HG03196 (cell line): Measurements from ENCODE around the gene TRPM3.

ENCODE experiments used
- ATAC-seq: cut with Tn5 transposase; IDR thresholded peaks from one replicate; pipeline ENCODE4 v1.9.1; 2021; ENCODE audit not compliant: unreplicated experiment

The TRPM3 gene

GRCh38 chr9:70625078-70625477, 496.3 kb downstream of the TRPM3 start:
- no peak for ATAC-seq

DNA sequence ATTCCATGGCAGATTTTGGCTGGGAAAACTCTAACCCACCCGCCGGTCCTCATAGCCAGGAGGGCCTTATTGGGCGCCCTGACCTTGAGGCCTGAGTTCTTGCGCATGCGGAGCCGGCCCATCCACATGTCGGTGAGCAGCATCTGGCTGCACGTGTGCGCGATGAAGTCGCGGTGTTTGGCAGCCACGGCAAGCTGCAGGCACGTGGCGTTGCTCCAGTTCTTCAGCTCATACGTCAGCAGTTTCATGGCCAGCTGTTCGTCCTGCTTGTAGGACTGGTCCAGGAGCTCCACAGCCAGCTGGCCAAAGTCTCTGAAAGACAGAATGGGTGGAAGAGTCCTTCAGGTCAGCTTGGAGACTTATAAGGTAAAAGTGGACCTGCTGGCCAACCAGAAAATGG, 502.6 kb downstream of the TRPM3 start:
- no peak for ATAC-seq

DNA sequence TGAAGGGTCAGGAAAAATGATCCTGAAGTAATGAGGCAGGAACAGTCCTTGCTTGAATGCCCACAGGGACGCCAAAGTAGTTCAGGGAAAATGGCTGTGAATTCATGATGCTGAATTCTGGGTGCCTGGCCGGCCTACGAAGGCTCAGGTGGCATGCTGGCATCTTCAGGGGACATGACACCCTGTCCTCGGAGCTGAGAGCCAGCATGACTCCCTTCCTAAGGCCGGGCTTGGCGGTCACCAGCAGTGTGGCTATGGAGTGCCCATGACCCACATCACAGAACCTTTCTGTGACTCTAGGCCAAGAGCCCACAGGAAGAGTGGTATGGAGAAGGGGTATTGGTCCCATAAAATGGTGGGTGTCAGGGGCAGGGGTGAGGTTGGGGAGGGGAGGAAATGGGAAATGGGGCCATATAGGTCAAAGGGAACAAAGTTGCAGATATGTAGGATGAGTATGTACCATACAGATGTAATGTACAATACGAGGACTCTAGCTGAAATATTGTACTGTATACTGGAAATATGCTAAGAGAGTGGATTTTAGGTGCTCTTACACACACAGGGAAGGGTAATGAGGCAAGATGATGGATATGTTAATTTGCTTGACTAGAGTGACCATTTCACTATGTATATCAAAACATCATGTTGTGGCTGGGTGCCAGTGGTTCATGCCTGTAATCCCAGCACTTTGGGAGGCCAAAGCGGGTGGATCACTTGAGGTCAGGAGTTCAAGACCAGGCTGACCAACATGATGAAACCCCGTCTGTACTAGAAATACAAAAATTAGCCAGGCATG, 504.2 kb downstream of the TRPM3 start:
- no peak for ATAC-seq

- no peak for ATAC-seq
These were observed 505.0 kb downstream of the TRPM3 start for GRCh38 chr9:70616228-70616990.

DNA sequence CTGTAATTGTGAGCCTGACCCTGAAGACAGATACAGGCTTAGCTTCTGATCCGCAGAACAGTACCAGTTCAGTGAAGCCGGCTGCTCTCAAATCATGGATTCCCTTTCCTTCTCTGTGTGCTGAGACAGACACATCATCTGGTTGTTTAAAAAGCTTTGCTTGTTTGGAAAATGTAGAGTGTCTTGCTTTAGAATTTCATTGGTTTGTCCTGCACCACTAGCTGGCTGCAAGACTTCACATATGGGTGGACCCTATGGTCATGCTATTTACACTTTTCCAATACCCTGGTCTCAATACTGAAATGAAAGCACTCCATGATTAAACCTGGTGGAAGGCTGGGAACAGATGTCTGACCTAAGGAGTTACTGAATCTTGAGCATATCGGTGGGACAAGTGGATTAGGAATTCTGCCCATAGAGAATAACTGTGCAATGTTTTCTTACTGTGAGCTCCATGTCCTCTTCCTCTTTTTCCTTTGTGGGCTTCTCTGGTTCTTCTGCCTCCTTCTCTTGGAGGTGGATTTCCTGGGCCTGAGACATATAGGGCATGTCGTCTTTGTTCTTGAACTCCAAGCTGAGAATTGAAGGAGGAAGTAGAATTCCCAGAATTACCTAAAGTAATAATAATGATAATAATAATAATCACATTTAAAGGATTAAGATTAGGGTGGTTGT, 505.8 kb downstream of the TRPM3 start:
- ATAC-seq, result no peak

DNA sequence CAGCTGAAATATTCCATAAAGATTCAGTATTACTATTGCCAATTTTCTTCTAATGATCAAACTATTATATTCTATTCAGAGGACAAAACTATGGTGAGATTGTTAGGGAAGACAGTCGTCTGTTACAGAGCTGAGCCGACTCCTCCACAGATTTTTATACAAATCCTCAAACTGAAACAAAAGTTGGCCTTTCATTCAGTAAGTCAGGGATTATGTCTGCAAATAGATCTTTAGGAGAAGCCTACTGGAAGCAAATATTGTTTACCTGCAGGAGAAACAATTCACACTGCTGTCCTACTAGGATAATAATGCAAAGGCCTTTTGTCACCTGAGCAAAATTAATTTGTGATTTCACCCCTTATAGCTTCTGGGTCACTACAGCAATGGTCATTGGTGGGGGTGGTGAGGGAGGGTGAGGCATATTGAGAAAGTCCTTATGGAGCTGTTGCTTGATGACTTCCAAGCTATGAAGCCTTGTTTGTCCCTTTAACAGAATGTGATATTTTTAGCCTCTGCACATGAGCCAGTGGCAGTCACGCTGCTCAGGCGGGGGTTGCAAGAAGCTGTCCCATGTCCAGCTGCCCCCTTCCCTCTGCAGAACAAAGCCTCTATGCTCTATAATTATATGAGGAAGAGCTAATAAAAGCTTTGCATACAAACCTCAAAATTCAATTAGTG, 506.5 kb downstream of the TRPM3 start:
- no peak for ATAC-seq

GRCh38 chr9:70613024-70613768, 508.2 kb downstream of the TRPM3 start:
- ATAC-seq, result no peak

DNA sequence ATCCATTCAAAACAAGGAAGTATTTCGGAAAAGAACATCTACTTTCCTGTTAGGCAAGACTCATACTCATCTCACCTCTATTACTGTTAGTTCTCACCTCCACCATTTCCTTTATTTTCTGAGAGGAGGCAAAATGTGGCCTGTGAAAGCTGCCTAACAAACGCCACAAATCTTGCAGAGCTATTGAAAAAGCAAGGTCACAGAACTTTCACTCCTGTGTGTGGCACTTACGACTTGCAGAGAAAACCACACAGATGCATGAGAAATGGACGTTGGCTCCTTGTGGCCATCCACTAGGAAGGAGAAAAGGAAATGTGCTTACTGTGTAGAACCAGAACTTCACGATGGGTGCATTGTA, 511.2 kb downstream of the TRPM3 start:
- ATAC-seq, result no peak

GRCh38 chr9:70609542-70610286, 511.7 kb downstream of the TRPM3 start:
- no peak for ATAC-seq

DNA sequence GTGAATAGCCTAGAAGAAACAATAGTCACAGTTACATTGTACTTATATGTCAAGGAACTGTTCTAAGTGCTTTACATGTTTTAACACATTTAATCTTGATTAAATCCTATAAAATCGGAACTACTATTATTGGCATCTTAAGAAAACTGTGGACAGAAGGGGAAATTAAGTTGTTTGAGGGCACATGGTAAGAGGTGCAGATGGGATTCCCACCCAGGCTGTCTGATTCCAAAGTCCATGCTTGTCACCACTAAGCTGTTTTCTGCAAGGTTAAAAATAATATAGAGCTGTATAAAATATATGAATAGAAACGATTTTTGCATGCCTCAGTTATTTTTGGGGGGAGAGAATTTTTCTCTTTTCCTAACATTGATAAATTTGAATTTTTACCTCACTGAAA, 512.4 kb downstream of the TRPM3 start:
- ATAC-seq, result no peak

DNA sequence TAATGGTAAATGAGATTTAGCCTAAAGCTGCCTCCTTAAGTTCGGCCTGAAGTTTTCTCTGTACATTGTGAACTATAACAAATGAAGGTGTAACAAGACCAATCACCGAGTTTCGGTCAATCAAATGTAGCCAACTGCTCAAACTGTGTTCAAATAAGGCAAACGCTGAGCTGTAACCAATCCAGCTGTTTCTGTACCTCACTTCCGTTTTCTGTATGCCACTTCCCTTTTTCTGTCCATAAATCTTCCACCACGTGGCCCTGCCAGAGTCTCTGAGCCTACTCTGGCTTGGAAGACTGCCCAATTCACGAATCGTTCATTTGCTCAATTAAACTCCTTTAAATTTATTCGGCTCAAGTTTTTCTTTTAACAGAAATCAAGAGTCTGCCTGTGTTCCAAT, 513.5 kb downstream of the TRPM3 start:
- ATAC-seq, result no peak

- ATAC-seq, result no peak
These were observed 514.1 kb downstream of the TRPM3 start for GRCh38 chr9:70607329-70607728.

GRCh38 chr9:70603020-70603411, 518.4 kb downstream of the TRPM3 start:
- no peak for ATAC-seq

DNA sequence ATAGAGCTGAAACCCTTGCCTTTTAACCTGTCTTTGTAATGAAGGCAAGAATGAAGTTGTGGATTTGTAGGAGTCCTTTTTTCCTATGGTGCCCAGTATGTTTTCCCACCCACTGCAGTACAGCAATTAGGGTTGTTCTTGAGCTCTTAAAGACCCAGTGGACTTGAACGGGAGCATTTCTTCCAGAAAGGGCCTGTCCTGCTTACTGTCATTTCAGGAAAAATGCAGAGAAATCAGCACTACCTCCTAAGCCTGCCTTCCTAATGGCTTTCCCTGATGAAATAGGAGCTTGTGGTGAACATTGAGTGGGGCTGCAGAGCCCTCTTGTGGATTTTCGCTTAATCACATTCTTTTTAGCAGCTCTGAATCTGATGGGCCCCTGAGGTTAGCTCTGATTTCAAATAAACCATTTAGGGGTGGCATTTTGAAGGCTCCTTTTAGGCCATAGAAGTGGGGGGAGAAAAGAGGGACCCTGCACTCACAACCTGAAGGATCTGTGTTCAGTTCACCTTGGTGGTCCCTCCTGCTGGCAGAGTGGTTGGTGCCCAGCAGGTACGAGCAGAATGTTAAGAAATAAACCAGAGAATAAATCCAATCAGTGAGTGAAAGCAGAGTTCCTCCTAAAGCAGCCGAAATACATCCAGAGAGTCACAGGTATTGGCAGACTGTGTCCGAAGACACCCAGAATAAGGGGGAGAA, 519.0 kb downstream of the TRPM3 start:
- ATAC-seq, result peak; percentile 80

GRCh38 chr9:70601000-70601951, 520.1 kb downstream of the TRPM3 start:
- no peak for ATAC-seq

- ATAC-seq, result no peak
These were observed 520.9 kb downstream of the TRPM3 start for GRCh38 chr9:70600506-70600905.

DNA sequence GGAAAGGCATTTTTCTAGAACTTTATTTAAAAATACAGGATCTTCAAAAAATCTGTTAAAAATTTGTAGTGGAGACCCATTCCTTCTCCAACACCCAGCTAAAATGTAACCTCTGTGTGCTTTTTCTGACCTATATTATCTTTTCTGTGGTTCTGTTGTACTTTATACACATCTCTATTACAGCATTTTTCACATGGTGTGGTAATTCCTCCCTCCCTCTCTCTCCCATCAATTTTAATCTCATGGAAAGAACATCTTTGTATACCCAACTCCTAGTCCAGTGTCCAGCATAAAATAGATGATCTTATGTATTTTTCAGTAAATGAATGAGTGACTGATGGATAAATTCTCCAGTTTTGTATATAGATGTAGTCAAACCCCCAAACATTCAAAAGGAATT, 523.5 kb downstream of the TRPM3 start:
- ATAC-seq, result no peak

DNA sequence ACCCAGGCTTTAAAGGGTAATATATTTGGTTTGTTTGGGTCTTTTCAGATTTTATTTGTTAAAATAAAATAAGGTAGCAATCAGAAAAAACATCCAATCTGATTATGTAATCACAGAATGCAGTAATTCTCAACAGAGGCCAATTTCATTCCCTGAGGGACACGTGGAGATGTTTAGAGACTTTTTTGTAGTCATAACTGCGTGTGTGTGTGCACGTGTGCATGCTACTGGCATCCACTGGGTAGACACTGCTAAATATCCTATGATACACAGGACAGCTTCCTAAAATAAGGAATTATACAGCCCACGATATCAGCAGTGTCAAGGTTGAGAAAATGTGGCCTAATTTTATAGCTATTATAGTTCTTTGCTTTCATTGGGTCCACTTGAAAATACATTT, 526.2 kb downstream of the TRPM3 start:
- no peak for ATAC-seq
